ENCODE data around the gene PCK1.

DNA sequence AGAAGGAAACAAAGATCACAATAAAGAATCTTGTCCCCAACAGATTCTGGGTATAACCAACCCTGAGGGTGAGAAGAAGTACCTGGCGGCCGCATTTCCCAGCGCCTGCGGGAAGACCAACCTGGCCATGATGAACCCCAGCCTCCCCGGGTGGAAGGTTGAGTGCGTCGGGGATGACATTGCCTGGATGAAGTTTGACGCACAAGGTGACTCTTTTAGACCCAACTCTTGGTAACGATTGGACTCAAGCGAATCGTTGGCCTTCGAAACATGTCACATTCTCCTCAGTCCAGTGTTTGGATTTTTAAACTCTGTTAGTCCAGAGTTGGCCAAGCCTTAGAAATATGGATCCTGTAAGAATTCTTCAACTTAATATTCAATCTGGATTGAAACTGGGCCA lies 2.6 kb downstream of the PCK1 start:
- no peak for TF ChIP-seq EP300 (IDR thresholded peaks at IDR 0.05)
- TF ChIP-seq, protein P1, sequence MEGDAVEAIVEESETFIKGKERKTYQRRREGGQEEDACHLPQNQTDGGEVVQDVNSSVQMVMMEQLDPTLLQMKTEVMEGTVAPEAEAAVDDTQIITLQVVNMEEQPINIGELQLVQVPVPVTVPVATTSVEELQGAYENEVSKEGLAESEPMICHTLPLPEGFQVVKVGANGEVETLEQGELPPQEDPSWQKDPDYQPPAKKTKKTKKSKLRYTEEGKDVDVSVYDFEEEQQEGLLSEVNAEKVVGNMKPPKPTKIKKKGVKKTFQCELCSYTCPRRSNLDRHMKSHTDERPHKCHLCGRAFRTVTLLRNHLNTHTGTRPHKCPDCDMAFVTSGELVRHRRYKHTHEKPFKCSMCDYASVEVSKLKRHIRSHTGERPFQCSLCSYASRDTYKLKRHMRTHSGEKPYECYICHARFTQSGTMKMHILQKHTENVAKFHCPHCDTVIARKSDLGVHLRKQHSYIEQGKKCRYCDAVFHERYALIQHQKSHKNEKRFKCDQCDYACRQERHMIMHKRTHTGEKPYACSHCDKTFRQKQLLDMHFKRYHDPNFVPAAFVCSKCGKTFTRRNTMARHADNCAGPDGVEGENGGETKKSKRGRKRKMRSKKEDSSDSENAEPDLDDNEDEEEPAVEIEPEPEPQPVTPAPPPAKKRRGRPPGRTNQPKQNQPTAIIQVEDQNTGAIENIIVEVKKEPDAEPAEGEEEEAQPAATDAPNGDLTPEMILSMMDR (IDR thresholded peaks at IDR 0.05), result no peak

Measured in ovary (tissue), 3 donors.